Fibroblast of skin of left biceps (primary cell): Measurements from ENCODE around the gene CCDC167.

ENCODE experiments used
- DNase-seq, 2 experiments: peaks; one replicate each; pipeline ENCODE4 v3.0.0-alpha.2; 2013; ENCODE audit warnings: low read depth in 2 of 2

CCDC167 gene

DNA sequence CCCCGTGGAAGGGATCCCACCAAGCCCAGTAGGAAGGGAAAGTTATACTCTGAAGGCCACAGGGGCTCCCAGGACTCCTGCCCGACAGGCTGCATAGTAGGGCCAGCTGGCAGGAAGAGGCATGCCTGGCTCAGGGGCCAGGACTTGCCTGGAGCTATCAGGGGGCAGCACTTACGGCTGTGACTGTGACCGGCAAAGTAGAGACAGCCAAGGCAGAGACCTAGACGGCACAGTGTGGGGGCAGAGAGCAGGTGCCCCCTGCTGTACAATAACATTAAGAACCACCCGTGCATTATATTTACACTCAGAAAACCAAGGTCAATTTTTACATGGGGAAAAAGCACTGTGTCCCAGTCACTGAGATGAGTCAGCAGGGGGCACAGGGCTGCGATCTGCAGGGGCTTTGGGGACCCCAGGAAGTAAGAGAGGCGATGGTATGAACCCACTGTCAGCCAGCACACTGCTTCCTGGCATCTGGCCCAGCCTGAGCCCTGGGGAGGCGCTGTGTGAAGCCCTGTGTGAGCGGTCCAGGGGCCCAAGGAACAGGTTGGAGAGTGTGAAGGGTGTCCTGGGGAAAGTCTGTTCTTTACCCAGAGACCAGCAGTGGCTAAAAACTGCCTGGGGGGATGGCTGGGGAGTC is 9.9 kb downstream of the CCDC167 start:
- no peak for DNase-seq

DNA sequence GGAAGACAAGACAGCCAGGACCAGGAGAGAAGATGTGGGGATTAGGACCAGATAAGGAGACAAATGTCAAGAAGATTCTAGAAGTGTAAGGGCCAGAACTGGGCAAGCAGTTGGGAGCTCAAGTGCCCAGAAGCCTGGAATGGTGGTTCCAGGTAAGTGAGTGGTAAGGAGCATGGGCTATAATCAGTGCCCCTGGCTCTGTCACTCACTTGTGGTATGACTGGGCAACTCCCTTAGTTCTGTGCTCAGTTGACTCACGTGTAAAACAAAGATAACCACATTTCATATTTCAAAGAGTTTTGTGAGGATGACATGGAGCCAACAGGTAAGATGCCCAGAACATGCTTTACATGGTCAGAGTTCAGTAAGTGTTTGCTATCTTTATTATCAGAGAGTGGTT is 11.2 kb downstream of the CCDC167 start:
- DNase-seq: no peak

DNA sequence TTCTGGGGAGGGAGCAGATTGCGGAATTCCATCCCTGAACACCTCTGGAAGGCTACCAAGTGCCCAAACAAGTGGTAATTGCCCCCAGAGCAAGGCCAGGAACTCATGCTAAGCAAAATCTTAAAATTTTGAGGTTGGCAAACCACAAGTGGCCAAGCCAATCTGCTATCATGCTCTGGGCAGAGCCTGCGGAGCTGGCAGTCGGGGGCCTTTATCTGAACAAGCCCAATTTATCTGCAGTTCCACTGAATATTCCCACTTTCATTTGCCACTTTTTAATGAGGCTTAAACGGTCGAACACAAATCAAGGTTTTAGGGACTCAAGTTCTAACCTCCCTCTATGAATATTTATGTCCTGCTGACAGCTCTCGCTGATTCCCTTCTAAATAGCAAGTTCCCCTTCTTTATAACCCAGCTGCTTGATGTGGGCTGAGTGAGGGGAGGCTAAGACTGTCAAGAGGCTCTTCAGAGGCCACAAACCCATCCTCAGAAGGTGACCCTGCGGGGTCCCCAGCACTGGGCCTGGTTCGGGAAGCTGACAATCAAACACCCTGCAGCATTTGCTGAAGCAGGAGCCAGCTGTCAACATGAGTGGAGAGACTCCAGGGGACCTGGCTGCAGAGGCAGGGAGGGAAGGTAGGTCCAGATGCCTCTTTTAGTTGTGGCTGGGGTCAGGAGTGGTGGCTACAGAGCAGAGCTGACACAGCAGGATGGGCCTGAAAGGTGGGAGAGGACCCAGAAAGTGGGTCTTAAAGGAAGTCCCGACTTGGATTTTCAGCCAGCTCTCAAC is 11.9 kb downstream of the CCDC167 start:
- DNase-seq: no peak

DNA sequence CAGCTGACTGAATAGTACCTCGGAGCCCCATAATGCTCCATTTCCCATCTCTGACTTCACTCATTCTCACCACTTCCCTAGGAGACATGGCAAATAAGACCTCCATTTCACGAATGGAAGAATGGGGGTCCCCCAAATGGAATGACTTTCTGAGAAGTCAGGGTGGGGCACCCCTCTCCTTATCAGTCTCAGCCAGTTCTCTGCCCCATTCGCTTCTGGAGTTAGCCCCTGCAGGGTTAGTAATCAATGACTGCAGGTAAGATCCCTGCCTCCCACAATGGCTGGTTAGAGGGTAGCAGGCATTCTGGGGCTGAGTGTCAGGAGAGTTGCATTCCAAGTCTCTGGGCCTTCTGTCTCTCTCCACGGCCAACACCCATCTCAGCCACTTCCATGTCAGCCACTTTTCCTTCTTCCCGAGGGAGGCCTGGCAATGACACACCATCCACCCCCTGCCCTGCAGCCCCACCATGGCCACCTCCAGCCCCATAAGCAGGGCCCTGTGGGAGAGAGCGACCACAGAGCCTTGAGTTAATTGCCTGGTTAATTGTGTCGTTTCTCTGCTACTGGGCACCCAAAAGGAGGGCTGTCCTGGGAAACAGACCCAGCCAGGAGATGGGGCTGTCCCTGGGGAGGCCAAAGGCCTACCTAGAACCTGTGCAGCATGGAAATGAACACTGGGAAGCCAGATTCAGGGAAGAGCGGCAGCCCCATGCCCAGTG is 13.4 kb downstream of the CCDC167 start:
- no peak for DNase-seq

DNA sequence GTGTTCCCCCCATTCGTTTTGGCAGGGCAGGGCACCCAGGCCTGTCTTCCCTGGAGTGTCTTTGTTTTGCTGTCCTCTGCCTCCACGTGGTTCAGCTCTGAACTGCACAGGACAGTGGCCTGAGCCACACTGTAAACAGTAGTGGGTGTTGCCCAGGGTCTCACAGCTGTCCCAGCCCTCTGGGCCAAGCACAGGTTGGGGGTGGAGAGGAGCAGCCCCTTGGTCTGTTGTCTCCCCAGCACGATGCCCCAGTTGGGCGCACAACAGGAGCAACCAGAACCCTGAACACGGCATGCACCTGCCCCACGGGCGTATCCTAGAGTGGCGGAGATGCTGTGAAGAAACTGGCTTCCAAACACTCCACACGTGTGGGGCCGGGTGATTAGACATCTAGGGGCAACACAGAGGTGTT is 14.4 kb downstream of the CCDC167 start:
- DNase-seq: no peak

DNA sequence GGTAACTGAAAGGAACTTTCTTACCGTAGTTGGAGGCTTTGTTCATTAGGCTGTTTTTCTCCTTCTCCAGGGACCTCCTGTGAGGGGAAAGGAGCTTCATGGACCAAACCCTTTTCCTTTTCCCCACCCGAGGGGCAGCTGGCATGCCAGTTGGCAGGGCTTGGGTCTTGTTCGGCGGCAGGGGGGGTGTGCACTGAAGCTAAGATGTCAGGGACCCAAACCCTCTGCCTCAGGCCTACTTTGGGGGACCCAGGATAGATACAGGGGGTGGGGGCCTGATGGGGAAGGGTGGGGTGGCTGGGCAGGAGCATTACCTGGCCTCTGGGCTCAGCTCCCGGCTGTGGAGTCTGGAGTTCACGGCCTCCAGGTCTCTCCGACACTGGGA is 14.9 kb downstream of the CCDC167 start:
- DNase-seq: no peak

DNA sequence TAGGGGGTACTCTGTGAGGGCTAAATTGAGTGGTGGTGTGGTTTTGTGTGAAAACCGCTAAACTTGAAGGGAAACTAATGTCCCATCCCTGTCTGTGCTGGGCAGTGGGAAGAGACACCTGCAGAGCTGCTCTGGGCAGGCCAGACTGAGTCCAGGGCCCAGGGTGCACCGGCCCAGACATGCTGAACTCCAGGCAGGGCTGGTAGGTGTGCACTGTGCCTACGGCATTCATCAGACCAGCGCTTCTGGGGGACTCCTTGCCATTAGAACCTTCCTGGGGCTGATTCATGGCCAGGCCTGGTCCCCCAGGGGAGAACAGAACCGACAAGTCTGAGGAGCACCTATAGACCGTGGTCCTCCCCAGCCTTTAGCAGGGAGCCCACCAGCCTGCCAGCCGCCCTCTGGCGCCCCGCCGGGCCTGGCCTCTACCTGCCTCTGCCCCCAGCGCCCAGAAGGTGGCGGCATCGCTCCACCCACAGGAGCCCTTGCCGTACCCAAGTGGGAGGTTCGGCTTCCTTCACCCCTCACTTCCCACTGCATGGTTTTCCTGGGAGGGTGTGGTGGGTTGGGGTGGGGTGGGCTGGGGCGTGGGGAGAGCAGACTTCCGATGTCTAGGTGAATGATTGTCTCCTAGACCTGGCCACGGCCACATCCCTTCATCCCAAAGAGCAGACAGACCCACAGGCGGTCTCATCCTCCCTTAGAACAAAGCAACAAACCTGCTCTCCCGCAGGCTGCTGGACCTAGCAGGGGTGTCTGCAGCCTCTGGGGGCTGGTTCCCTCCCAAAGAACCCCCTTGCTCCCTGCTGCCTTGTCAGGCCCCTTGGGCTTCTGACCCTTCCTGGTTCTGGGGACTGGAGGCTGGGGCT is 15.5 kb downstream of the CCDC167 start:
- no peak for DNase-seq

DNA sequence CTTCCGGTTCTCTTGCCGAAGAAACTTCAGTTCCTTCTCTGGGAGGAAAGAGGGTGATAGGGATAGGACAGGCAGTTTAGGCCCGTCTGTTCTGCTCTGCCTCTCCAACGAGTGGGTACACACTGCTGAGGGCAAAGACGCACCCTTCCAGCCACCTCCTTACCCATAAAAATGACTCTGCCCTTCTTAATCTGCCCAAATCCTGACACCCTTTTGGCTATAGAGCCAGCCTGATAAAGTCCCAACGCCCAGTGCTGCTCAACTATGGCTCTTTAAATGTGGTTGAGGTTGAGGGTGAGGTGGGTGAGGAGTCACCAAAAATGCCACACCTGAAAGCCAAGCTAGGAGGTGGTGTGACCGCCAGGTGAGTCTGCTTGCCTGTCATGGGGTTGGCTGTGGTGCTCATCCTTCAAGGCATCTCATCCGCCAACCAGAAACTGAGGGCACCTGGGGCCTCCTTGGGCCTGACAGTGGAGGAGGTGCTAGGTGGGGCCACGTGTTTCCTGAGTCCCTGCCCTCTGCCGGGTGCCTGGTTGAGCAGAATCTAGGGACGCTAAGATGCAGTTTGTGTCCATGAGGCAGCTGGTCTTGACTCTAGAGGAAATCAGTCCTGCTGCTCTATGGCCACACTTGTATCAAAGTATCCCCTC is 16.3 kb downstream of the CCDC167 start:
- DNase-seq: no peak

DNA sequence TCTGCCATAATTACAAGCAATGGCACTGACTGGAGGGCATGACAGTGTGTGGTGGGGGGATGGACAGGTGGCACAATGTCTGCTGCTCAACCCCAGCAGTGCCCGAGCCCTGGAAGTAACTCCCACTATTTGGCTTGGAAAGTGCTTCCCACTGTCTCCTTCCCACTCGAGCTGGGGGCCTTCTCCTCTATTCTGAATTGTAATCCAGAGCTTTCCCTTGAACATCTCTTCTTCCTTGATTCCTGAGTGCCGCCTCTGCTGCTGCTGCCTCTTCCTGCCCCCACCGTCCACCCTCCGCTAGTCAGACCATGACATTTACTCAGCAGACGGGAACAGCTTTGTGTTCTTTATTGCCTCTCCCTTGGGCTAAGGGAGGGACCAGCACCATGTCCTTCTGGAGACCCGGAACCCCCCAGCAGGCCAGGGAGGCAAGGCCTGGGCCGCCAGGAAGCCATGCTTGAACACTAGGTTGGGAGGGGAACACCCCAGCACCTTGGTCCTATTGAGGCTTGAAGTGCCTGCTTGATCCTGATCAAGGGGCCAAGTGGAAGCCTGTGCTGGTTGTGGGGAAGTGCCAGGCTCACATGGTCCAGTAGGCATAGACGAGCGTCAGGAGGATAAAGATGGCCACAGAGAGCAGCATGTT is 17.0 kb downstream of the CCDC167 start:
- DNase-seq: no peak

DNA sequence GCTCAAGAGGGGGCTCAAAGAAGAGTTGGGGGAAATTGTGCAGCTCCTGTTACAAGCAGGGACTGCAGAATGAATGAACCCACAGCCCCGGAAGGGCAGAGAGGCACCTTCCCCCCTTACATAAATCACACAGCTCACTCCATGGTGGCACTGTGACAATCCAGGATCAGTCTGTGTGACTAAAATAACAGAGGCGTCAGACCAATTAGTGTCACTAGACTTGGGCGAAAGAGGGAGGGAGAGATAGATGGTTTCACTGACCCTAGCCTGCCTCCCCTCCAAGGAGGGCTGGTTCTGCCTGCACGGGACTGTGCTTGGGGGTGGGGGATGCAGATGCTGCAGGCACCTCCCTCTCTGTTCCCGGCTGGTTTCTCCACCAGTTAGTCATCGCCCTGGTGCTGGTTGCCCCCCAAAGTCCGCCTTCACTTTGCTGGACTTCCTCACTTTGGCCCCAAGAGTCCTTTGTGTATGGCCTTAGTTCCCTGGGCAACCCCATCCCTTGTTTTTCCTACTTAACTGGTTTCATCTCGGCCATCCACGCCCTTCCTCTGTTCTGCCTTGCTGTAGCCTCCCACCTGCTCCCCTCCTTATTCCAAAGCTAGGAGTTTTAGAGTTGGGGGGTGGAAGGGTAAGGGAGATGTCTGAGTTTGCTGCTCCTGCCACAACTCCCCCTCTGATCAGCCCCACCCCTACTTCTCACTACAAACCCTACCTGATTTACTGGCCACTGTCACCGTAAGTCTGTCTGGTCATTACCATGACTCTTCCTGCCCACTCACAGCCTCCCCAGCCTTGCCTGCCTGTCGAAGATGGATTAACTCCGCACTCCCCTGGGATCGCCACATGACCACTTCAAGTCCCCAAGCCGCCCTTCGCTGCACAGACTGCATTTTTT is 17.7 kb downstream of the CCDC167 start:
- DNase-seq: no peak

DNA sequence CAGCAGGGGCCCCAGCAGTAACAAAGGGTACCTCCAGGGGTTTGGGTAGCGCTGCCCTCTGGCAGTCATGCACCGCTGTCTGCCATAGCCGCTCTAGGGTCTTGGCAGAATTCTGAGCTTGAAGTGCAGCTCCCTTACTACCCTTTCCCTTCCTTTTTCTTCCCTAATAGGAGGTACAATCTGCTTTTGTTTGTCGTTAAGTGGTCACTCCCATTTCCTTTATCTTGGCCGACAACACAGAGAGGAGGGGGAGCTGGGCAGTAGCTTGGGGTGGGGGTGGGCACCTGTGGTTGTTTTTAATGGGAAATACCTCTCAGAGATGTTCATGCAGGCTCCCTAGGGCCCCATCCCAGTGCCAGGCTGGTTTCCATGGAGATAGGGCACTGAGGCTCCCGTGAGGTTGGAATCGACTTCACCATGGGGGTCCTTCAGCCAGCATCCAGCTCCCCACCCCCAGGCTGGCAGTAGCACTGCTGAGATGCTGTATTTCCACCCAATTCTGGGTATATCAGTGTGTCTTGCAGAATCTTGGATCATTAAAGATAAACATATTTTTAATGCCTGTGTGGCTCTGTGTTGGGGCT is 18.6 kb downstream of the CCDC167 start:
- DNase-seq: no peak

DNA sequence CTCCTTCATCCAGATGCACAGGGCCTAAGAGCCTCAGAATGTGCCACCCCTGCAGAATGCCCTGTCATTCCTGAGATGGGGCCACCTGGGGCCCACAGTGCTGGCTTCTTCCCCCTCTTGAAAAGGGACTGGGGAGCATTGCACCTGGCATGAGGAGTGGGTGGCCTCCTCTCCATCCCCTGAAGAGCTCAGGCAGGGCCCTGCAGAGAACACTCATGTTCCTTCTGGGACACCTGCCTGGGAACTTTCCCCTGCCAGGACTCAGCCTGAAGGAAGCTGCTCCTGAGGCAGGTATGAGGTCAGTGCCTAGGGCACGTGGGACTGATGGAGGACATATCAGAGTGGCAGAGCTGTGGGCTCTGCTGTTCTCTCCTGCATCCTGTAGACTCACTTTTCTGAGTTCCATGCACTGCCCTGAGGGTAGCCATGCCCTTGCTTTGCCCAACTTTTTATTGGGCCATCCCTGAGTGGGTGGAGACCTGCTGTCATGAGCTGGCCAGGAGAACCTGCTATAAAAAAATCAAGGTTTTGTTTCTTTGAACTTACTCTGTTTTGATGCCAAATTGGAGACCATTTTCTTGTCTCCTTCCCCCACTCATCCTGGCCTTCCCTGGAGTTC is 19.5 kb downstream of the CCDC167 start:
- DNase-seq: no peak

DNA sequence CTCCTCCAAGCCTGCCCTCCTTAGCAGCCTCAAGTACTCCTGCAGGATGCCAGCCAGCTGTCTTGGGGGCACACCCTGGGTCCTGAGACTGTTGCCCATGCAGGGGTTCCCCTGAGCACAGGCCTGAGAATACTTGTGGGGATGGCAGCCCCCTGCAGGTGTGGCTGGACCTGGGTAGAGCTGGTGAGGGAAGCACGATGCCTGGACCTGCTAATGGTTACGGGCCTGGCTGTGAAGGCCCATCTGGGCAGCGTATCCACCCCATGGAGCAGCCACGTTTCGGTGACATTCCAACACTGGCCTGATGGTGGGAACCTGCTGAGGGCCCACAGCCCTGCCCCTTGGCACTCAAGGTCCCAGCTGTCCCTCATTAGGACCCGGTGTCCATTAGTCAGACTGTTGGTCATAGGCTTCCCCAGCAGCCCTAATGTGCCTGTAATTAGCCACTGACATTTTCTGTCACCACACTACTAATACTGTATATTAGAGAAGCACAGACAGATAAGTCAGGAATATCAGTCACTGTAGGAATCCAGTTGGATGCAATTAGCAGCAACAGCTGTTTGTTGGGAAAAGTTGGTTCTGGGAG is 20.3 kb downstream of the CCDC167 start:
- no peak for DNase-seq

DNA sequence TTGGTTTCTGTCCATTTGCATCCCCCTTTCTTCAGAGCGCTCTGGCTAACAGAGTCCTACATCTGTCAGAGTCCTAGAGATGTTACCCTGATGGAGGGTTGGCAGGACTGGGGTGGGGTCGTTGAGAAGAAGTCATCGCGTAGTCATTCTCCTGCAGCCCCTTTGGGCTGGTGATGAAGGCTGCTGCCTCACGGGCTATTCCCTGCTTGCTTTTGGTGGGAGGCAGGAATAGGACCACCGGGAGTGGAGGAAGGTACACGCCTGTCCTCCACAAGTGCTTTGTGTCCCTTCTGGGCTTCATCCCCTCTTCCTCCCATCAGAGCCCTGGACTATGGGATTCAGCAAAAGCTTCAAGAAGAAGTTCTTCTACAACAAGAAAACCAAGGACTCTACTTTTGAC is 20.9 kb downstream of the CCDC167 start:
- no peak for DNase-seq

DNA sequence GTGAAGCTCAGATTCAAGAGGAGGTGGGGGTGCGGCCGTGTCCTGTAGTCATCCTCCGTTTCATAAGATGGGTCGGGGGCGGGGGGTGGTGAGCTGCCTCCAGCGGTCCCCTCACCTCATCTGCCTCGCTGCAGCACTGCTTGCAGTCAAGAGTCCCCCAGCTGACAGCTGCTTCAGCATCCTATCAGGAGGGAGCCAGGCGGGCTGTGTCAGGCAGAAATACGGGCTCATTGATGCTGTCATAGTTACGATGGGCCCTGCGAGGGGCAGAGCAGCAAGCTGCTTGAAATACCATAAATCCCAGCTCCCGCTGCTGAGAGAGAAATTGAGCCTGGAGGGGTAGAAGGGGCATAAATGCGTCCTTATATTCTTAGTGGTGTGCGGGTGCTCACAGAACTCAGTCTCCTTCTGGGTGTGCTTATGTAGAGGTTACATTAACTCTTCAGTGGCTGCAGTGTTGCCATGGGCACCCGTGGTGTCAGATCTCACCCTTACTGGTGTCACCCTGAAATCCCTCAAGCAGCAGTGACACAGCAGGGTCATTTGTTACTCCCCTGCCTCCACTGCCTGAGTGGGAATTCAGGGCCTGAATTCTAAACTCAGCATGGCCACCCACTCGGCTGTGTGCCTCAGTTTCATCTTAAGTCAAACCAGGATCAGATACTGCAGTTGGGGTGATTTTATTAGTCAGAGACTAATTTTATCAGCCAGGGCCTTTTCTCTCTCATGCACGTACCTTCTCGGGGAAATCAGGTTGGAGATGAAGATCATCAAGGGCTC is 21.8 kb downstream of the CCDC167 start:
- DNase-seq: no peak

DNA sequence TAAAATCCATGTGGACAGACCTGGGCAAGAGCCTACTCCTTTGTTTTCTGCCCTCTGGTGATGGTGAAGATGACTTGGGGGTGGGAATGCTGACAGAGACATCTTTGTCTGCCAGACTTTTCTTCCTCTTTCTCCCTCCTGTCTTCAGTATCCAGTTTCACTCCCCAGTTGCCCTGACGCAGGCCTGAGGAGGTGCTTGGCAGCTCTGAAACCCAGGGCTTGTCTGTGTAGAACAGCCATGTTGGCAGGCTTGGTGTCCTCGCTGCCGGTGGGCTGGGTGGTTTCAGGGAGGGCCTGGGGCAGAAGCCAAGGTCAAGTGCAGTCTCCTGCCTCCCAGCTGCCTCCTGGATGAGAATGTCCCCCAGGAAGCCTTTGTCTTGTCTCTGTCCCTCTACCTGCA is 22.5 kb downstream of the CCDC167 start:
- no peak for DNase-seq

DNA sequence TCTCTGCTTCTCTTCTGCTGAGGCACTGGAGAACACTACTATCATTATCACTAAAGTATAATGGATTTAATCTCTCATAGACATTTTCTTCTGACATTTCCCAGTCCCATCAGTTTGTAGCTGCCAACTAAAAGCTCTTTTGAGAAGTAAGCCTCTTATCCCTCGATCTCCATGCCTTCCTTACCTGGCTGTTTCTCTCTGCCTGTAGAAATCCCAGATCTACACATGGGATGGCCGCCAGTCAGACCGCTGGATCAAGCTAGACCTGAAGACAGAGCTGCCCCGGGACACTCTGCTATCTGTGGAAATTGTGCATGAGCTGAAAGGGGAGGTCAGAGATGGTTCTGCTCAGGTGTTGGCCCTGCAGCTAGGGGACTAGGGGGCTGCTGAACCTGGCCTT is 25.4 kb downstream of the CCDC167 start:
- DNase-seq: no peak
